Smooth muscle cell (in vitro differentiated cells): Measurements from ENCODE around the gene ERVK3-1. TPM values are rescaled to one million over a fixed set of nuclear protein-coding genes. Genes with fewer than 3 reads are reported as not detected.

ENCODE experiments used
- DNase-seq: peaks from one replicate; lab custom pipeline; 2025; ENCODE audit not compliant: unreplicated experiment; lab: John Stamatoyannopoulos, UW
- H2AFZ ChIP-seq: fragments of 200-600 bp; sonication (generic); 2 replicates; pipeline ENCODE4 v1.6.0; 2016; ENCODE audit warnings: antibody characterized with exemption, low read depth, mild to moderate bottlenecking
- H3F3A ChIP-seq: fragments of 200-600 bp; sonication (generic); 2 replicates; pipeline ENCODE4 v1.6.0; 2017; ENCODE audit warnings: antibody characterized with exemption, low read depth
- H3K27ac ChIP-seq: fragments of 200-600 bp; sonication (generic); 2 replicates; pipeline ENCODE4 v1.5.1; 2016; ENCODE audit warnings: low read depth, mild to moderate bottlenecking
- H3K27me3 ChIP-seq: fragments of 200-600 bp; sonication (generic); 2 replicates; pipeline ENCODE4 v1.6.1; 2016; ENCODE audit warnings: low read depth, mild to moderate bottlenecking
- H3K36me3 ChIP-seq: fragments of 200-600 bp; sonication (generic); 2 replicates; pipeline ENCODE4 v1.5.1; 2016; ENCODE audit warnings: low read depth
- H3K4me1 ChIP-seq: fragments of 200-600 bp; sonication (generic); 2 replicates; pipeline ENCODE4 v1.5.1; 2016; ENCODE audit warnings: low read depth
- H3K4me2 ChIP-seq: fragments of 200-600 bp; sonication (generic); 2 replicates; pipeline ENCODE4 v1.6.0; 2016; ENCODE audit warnings: mild to moderate bottlenecking
- H3K4me3 ChIP-seq: fragments of 200-600 bp; sonication (generic); 2 replicates; pipeline ENCODE4 v1.5.1; 2016; ENCODE audit warnings: mild to moderate bottlenecking
- H3K79me2 ChIP-seq: fragments of 200-600 bp; sonication (generic); 2 replicates; pipeline ENCODE4 v1.6.0; 2016; ENCODE audit warnings: low read depth, mild to moderate bottlenecking
- H3K9ac ChIP-seq: fragments of 200-600 bp; sonication (generic); 2 replicates; pipeline ENCODE4 v1.6.0; 2016; ENCODE audit warnings: low read depth
- H3K9me3 ChIP-seq: fragments of 200-600 bp; sonication (generic); replicated peaks from 2 replicates; pipeline ENCODE4 v1.5.1; 2016; ENCODE audit warnings: low read depth
- H4K20me1 ChIP-seq: fragments of 200-600 bp; sonication (generic); 2 replicates; pipeline ENCODE4 v1.6.0; 2016; ENCODE audit warnings: low read depth
- CTCF ChIP-seq: fragments of 200-600 bp; sonication (generic); IDR thresholded peaks from 2 replicates; pipeline ENCODE4 v1.5.1; 2017; ENCODE audit warnings: borderline replicate concordance, mild to moderate bottlenecking, antibody characterized with exemption; ENCODE audit not compliant: insufficient read depth, poor library complexity, severe bottlenecking
- WGBS: methylation state at CpG from one replicate; pipeline ENCODE4 v1.1.7; 2016; ENCODE audit warnings: low lambda C conversion rate; 5-methylcytosine and 5-hydroxymethylcytosine counted together
- polyA plus RNA-seq: library from polyadenylated mRNA; unstranded; fragments of >200 nt; fragmentation: Nextera tagmentation; extraction: Ambion mirVana; gene quantifications from 2 replicates; pipeline ENCODE4 v1.2.1, GENCODE V29; 2016
- total RNA-seq: library from RNA; depleted of rRNA; stranded (reverse); fragments of >200 nt; gene quantifications from 2 replicates; pipeline ENCODE4 v1.2.3, GENCODE V29; 2014

The ERVK3-1 gene
- total and polyA plus RNA-seq, 2 experiments from 2014 or later: 46.5 to 93.9 TPM

DNA sequence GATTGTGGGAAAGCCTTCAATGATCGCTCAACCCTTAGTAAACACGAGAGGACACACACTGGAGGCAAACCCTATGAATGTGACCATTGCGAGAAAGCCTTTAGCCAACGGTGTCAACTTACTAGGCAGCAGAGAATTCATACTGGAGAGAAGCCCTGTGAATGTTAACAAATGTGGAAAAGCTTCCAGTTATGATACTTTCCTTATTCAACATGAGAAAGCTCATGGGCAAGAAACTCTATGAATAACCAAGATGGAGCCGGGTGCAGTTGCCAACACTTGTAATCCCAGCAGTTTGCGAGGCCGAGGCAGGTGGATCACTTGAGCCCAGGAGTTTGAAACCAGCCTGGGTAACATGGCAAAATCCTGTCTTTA lies 42.3 kb upstream of the ERVK3-1 start:
- TF ChIP-seq CTCF: no peak
- H3K9me3 ChIP-seq: peaks cover 73% of the 10 kb centered on the region
- no peak for DNase-seq
- no peaks in the 10 kb centered on the region for H3K27me3 ChIP-seq
- H3K9ac ChIP-seq: no peak overlapping the region
- H3K4me2 ChIP-seq: no peak overlapping the region
- peak overlapping the region; percentile 13 for H3K4me3 ChIP-seq
- H4K20me1 ChIP-seq: no peaks in the 10 kb centered on the region
- no peaks in the 10 kb centered on the region for H3K4me1 ChIP-seq
- no peak overlapping the region for H3K27ac ChIP-seq
- peaks cover 62% of the 10 kb centered on the region for H3K36me3 ChIP-seq
- WGBS: 98% methylated on average over 7 of the region's 7 CpGs
- peaks cover 20% of the 10 kb centered on the region for H3F3A ChIP-seq
- no peaks in the 10 kb centered on the region for H3K79me2 ChIP-seq
- no peak overlapping the region for H2AFZ ChIP-seq

- no peak for DNase-seq
- 100% methylated on average over 3 of the region's 3 CpGs for WGBS
Measured at GRCh38 chr19:58265100-58265499, 40.1 kb upstream of the ERVK3-1 start.

GRCh38 chr19:58268344-58268743 lies 36.8 kb upstream of the ERVK3-1 start:
- WGBS: 95% methylated on average over 3 of the region's 3 CpGs
- no peak for DNase-seq

More at GRCh38 chr19:58265100-58265499, 40.1 kb upstream of the ERVK3-1 start:
- no peak overlapping the region for H2AFZ ChIP-seq
- peaks cover 55% of the 10 kb centered on the region for H3K36me3 ChIP-seq
- no peak overlapping the region for H3K27ac ChIP-seq
- H3K4me2 ChIP-seq: no peak overlapping the region
- no peak overlapping the region for H3K4me3 ChIP-seq
- H3K9me3 ChIP-seq: peaks cover 71% of the 10 kb centered on the region
- no peak for TF ChIP-seq CTCF
- peaks cover 20% of the 10 kb centered on the region for H3F3A ChIP-seq
- no peak overlapping the region for H3K9ac ChIP-seq
- H3K79me2 ChIP-seq: no peaks in the 10 kb centered on the region
- no peaks in the 10 kb centered on the region for H3K27me3 ChIP-seq
- H3K4me1 ChIP-seq: no peaks in the 10 kb centered on the region
- no peaks in the 10 kb centered on the region for H4K20me1 ChIP-seq

More at GRCh38 chr19:58268344-58268743, 36.8 kb upstream of the ERVK3-1 start:
- H3K27ac ChIP-seq: no peak overlapping the region
- H3K27me3 ChIP-seq: no peaks in the 10 kb centered on the region
- H3K4me3 ChIP-seq: no peak overlapping the region
- H4K20me1 ChIP-seq: no peaks in the 10 kb centered on the region
- no peaks in the 10 kb centered on the region for H3K4me1 ChIP-seq
- H3K79me2 ChIP-seq: no peaks in the 10 kb centered on the region
- TF ChIP-seq CTCF: no peak
- peaks cover 36% of the 10 kb centered on the region for H3K36me3 ChIP-seq
- H3K9ac ChIP-seq: no peak overlapping the region
- peaks cover 63% of the 10 kb centered on the region for H3K9me3 ChIP-seq
- no peak overlapping the region for H2AFZ ChIP-seq
- H3K4me2 ChIP-seq: no peak overlapping the region
- H3F3A ChIP-seq: no peaks in the 10 kb centered on the region
